Hepatocyte (in vitro differentiated cells): ENCODE measurements around the gene NAPA. TPM values are rescaled to one million over a fixed set of nuclear protein-coding genes. Genes with fewer than 3 reads are reported as not detected.

Experiments
- DNase-seq: peaks from one replicate; pipeline ENCODE4 v3.0.0-alpha.2; 2016; ENCODE audit warnings: low spot score
- H2AFZ ChIP-seq: fragments of 200-600 bp; sonication (generic); 2 replicates; pipeline ENCODE4 v1.6.0; 2016; ENCODE audit warnings: antibody characterized with exemption, mild to moderate bottlenecking
- H3K27ac ChIP-seq: fragments of 200-600 bp; sonication (generic); 2 replicates; pipeline ENCODE4 v1.5.1; 2016; ENCODE audit warnings: mild to moderate bottlenecking
- H3K27me3 ChIP-seq: fragments of 200-600 bp; sonication (generic); 2 replicates; pipeline ENCODE4 v1.6.1; 2016
- H3K36me3 ChIP-seq: fragments of 200-600 bp; sonication (generic); replicated peaks from 2 replicates; pipeline ENCODE4 v1.5.1; 2016; ENCODE audit warnings: low read depth; ENCODE audit not compliant: insufficient read depth
- H3K4me1 ChIP-seq: fragments of 200-600 bp; sonication (generic); 2 replicates; pipeline ENCODE4 v1.5.1; 2016; ENCODE audit warnings: mild to moderate bottlenecking, moderate library complexity; ENCODE audit not compliant: insufficient read depth
- H3K4me2 ChIP-seq: fragments of 200-600 bp; sonication (generic); 2 replicates; pipeline ENCODE4 v1.6.0; 2016
- H3K4me3 ChIP-seq: fragments of 200-600 bp; sonication (generic); 2 replicates; pipeline ENCODE4 v1.5.1; 2016; ENCODE audit warnings: mild to moderate bottlenecking
- H3K79me2 ChIP-seq: fragments of 200-600 bp; sonication (generic); 2 replicates; pipeline ENCODE4 v1.6.0; 2017; ENCODE audit warnings: mild to moderate bottlenecking
- H3K9me2 ChIP-seq: fragments of 200-600 bp; sonication (generic); replicated peaks from 2 replicates; pipeline ENCODE4 v1.6.0; 2017; ENCODE audit warnings: mild to moderate bottlenecking; ENCODE audit not compliant: insufficient read depth
- H3K9me3 ChIP-seq: fragments of 200-600 bp; sonication (generic); 2 replicates; pipeline ENCODE4 v1.5.1; 2016; ENCODE audit warnings: low read depth, mild to moderate bottlenecking
- H4K20me1 ChIP-seq: fragments of 200-600 bp; sonication (generic); 2 replicates; pipeline ENCODE4 v1.6.0; 2016; ENCODE audit warnings: mild to moderate bottlenecking; ENCODE audit not compliant: insufficient read depth, poor library complexity, severe bottlenecking
- CTCF ChIP-seq: fragments of 200-600 bp; sonication (generic); IDR thresholded peaks from 2 replicates; pipeline ENCODE4 v1.5.1; 2016; ENCODE audit warnings: antibody characterized with exemption, mild to moderate bottlenecking; ENCODE audit not compliant: poor library complexity
- EZH2 ChIP-seq: fragments of 200-600 bp; sonication (generic); IDR thresholded peaks from 2 replicates; pipeline ENCODE4 v1.6.1; 2016; ENCODE audit warnings: antibody characterized with exemption, mild to moderate bottlenecking, borderline replicate concordance
- EZH2phosphoT487 ChIP-seq: fragments of 200-600 bp; sonication (generic); IDR thresholded peaks from one replicate; pipeline ENCODE4 v1.6.1; 2018; ENCODE audit warnings: antibody characterized with exemption, mild to moderate bottlenecking, low read depth, moderate library complexity; ENCODE audit not compliant: unreplicated experiment, severe bottlenecking
- whole genome bisulfite sequencing: methylation state at CpG from one replicate; pipeline ENCODE4 v1.1.6; 2016; ENCODE audit warnings: low lambda C conversion rate; ENCODE audit errors: missing lambda C conversion rate; 5-methylcytosine and 5-hydroxymethylcytosine counted together
- polyA plus RNA-seq: library from polyadenylated mRNA; unstranded; fragments of >200 nt; fragmentation: Nextera tagmentation; extraction: Ambion mirVana; gene quantifications from 2 replicates; pipeline ENCODE4 v1.2.1, GENCODE V29; 2016
- total RNA-seq: library from RNA; depleted of rRNA; stranded (reverse); fragments of >200 nt; gene quantifications from 2 replicates; pipeline ENCODE4 v1.2.3, GENCODE V29; 2014

NAPA gene
- total and polyA plus RNA-seq, 2 experiments from 2014 or later: 106 to 192 TPM

- H3K9me2 ChIP-seq: no peaks in the 10 kb centered on the region
- H3K79me2 ChIP-seq: no peaks in the 10 kb centered on the region
- TF ChIP-seq CTCF (no peak), EZH2 (no peak), EZH2phosphoT487 (no peak)
- H3K4me3 ChIP-seq: no peak overlapping the region
- H4K20me1 ChIP-seq: no peaks in the 10 kb centered on the region
- H3K4me2 ChIP-seq: no peak overlapping the region
- no peak overlapping the region for H3K27ac ChIP-seq
- peaks cover 53% of the 10 kb centered on the region for H3K27me3 ChIP-seq
- no peak overlapping the region for H2AFZ ChIP-seq
- no peaks in the 10 kb centered on the region for H3K36me3 ChIP-seq
- H3K4me1 ChIP-seq: peaks cover 6% of the 10 kb centered on the region
- no peak for DNase-seq
- H3K9me3 ChIP-seq: no peaks in the 10 kb centered on the region
- 46% methylated on average over 12 of the region's 12 CpGs for WGBS
Measured at GRCh38 chr19:47469719-47470118, 45.1 kb downstream of the NAPA start.

- no peaks in the 10 kb centered on the region for H4K20me1 ChIP-seq
- no peaks in the 10 kb centered on the region for H3K79me2 ChIP-seq
- no peak overlapping the region for H3K27ac ChIP-seq
- H3K27me3 ChIP-seq: peaks cover 57% of the 10 kb centered on the region
- no peak overlapping the region for H2AFZ ChIP-seq
- peaks cover 6% of the 10 kb centered on the region for H3K4me1 ChIP-seq
- WGBS: 36% methylated on average over 6 of the region's 6 CpGs
- no peak for DNase-seq
- no peaks in the 10 kb centered on the region for H3K9me2 ChIP-seq
- H3K4me3 ChIP-seq: no peak overlapping the region
- H3K36me3 ChIP-seq: no peaks in the 10 kb centered on the region
- H3K4me2 ChIP-seq: no peak overlapping the region
- TF ChIP-seq EZH2phosphoT487 (no peak), EZH2 (no peak), CTCF (no peak)
- no peaks in the 10 kb centered on the region for H3K9me3 ChIP-seq
Measured at GRCh38 chr19:47469363-47469700, 45.5 kb downstream of the NAPA start.

GRCh38 chr19:47467914-47468313, 46.9 kb downstream of the NAPA start:
- Histone ChIP-seq H3K36me3 (no peaks in the 10 kb centered on the region), H3K27ac (no peak overlapping the region), H3K27me3 (peaks cover 58% of the 10 kb centered on the region), H3K4me2 (no peak overlapping the region), H3K9me2 (no peaks in the 10 kb centered on the region), H2AFZ (no peak overlapping the region), H3K4me1 (peaks cover 6% of the 10 kb centered on the region), H4K20me1 (no peaks in the 10 kb centered on the region), H3K9me3 (no peaks in the 10 kb centered on the region), H3K79me2 (no peaks in the 10 kb centered on the region), H3K4me3 (no peak overlapping the region)
- no peak for TF ChIP-seq EZH2
- no peak for TF ChIP-seq EZH2phosphoT487
- no peak for TF ChIP-seq CTCF
- WGBS: 67% methylated on average over 9 of the region's 9 CpGs
- DNase-seq: no peak

GRCh38 chr19:47465957-47466356, 48.9 kb downstream of the NAPA start:
- TF ChIP-seq CTCF (no peak), EZH2 (no peak), EZH2phosphoT487 (no peak)

More at GRCh38 chr19:47465957-47466356, 48.9 kb downstream of the NAPA start:
- no peaks in the 10 kb centered on the region for H3K79me2 ChIP-seq
- no peak overlapping the region for H3K4me2 ChIP-seq
- H3K4me1 ChIP-seq: no peaks in the 10 kb centered on the region
- no peak for DNase-seq
- no peaks in the 10 kb centered on the region for H4K20me1 ChIP-seq
- H2AFZ ChIP-seq: no peak overlapping the region
- peaks cover 46% of the 10 kb centered on the region for H3K27me3 ChIP-seq
- no peak overlapping the region for H3K27ac ChIP-seq
- H3K4me3 ChIP-seq: no peak overlapping the region
- no peaks in the 10 kb centered on the region for H3K9me3 ChIP-seq
- WGBS: 93% methylated on average over 26 of the region's 27 CpGs
- H3K36me3 ChIP-seq: no peaks in the 10 kb centered on the region
- no peaks in the 10 kb centered on the region for H3K9me2 ChIP-seq
